MCF 10A (cell line): ENCODE data around the gene RNGTT. TPM values are rescaled to one million over a fixed set of nuclear protein-coding genes. Genes with fewer than 3 reads are reported as not detected.

Experiments used
- BruUV-seq: library from RNA; stranded (reverse); fragments of 400-500 nt; replicated peaks from 2 replicates; lab custom pipeline; 2021; lab: Mats Ljungman, UMichigan
- CTCF ChIA-PET: fragments of 300-600 bp; sonication (Branson Sonifier 250); formaldehyde crosslinking; extraction: SDS; loops from one replicate; lab custom pipeline; 2021; ENCODE audit warnings: antibody characterized with exemption, inconsistent platforms; lab: Yijun Ruan, JAX
- POLR2A ChIA-PET: fragments of 300-600, 350-650 bp; sonication (Branson Sonifier 250); formaldehyde crosslinking; extraction: SDS; loops from one replicate; lab custom pipeline; 2020; ENCODE audit warnings: antibody characterized with exemption, inconsistent platforms; lab: Yijun Ruan, JAX
- DNase-seq: peaks from one replicate; pipeline ENCODE4 v3.0.0-alpha.2; 2018; ENCODE audit not compliant: unreplicated experiment
- H3K27ac Mint-ChIP-seq: one replicate; pipeline ENCODE4 v1.8.0; 2022; ENCODE audit warnings: mild to moderate bottlenecking, low read depth, mixed read lengths; ENCODE audit not compliant: unreplicated experiment
- H3K27me3 Mint-ChIP-seq: one replicate; pipeline ENCODE4 v1.8.0; 2022; ENCODE audit warnings: mixed read lengths; ENCODE audit not compliant: insufficient read depth, unreplicated experiment
- H3K36me3 Mint-ChIP-seq: one replicate; pipeline ENCODE4 v1.8.0; 2022; ENCODE audit warnings: mild to moderate bottlenecking, moderate library complexity, mixed read lengths; ENCODE audit not compliant: insufficient read depth, unreplicated experiment
- H3K4me1 Mint-ChIP-seq: one replicate; pipeline ENCODE4 v1.8.0; 2022; ENCODE audit warnings: mixed read lengths; ENCODE audit not compliant: insufficient read depth, unreplicated experiment
- H3K4me3 Mint-ChIP-seq: one replicate; pipeline ENCODE4 v1.8.0; 2022; ENCODE audit warnings: mild to moderate bottlenecking, moderate library complexity, mixed read lengths; ENCODE audit not compliant: unreplicated experiment
- H3K9me3 Mint-ChIP-seq: one replicate; pipeline ENCODE4 v1.8.0; 2022; ENCODE audit warnings: mixed read lengths; ENCODE audit not compliant: unreplicated experiment
- intact Hi-C: fragments of 100-400 bp; cut with micrococcal nuclease; formaldehyde crosslinking; loops from 2 replicates; pipeline ENCODE4 v1.14.1; 2022
- total RNA-seq: library from RNA; stranded (reverse); gene quantifications from 2 replicates; pipeline ENCODE4 v1.2.3, GENCODE V29; 2022
- TF ChIP-seq, protein P1 (sequence below): fragments of 200-600 bp; IDR thresholded peaks from one replicate; pipeline ENCODE4 v1.8.0; 2022; ENCODE audit warnings: antibody characterized with exemption, mild to moderate bottlenecking; ENCODE audit not compliant: unreplicated experiment

Gene RNGTT
- total RNA-seq, 1 experiment from 2014 or later, result 14.6 TPM

DNA sequence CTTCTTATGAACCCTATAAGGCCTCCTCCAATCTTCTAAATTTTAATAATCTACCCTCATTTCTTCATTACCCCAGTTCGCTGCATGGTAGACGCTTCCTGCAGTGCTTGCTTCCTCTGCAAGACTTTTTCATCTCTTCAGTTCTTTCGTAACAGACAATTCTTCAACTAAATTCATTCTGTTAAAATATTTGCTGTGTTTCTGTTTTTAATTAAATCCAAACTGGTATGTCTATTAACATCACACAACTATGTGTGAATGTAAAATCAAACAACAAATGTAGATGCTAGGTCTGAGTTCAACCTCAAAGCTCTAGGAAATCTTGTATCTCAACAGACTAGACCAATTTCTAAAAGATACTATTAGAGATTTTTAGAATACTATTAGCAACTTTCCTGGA lies 199.3 kb downstream of the RNGTT start:
- no peaks in the 10 kb centered on the region for H3K4me1 Mint-ChIP-seq
- DNase-seq, result no peak
- no peak overlapping the region for H3K27ac Mint-ChIP-seq
- H3K27me3 Mint-ChIP-seq, result no peaks in the 10 kb centered on the region
- TF ChIP-seq, protein P1, sequence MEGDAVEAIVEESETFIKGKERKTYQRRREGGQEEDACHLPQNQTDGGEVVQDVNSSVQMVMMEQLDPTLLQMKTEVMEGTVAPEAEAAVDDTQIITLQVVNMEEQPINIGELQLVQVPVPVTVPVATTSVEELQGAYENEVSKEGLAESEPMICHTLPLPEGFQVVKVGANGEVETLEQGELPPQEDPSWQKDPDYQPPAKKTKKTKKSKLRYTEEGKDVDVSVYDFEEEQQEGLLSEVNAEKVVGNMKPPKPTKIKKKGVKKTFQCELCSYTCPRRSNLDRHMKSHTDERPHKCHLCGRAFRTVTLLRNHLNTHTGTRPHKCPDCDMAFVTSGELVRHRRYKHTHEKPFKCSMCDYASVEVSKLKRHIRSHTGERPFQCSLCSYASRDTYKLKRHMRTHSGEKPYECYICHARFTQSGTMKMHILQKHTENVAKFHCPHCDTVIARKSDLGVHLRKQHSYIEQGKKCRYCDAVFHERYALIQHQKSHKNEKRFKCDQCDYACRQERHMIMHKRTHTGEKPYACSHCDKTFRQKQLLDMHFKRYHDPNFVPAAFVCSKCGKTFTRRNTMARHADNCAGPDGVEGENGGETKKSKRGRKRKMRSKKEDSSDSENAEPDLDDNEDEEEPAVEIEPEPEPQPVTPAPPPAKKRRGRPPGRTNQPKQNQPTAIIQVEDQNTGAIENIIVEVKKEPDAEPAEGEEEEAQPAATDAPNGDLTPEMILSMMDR, result no peak
- intact Hi-C loops, result no loop called here
- ChIA-PET CTCF (no interaction called here), POLR2A (no interaction called here)
- no TSS peak for BruUV-seq
- H3K36me3 Mint-ChIP-seq, result peaks cover 12% of the 10 kb centered on the region
- no peaks in the 10 kb centered on the region for H3K9me3 Mint-ChIP-seq
- H3K4me3 Mint-ChIP-seq, result no peak overlapping the region

- Mint-ChIP-seq H3K27me3 (no peaks in the 10 kb centered on the region), H3K36me3 (peaks cover 10% of the 10 kb centered on the region), H3K4me1 (no peaks in the 10 kb centered on the region), H3K4me3 (no peak overlapping the region), H3K9me3 (no peaks in the 10 kb centered on the region), H3K27ac (no peak overlapping the region)
- CTCF ChIA-PET, result interaction anchor here (0.6 to 1.1 kb wide), 2 partner anchors 17 to 998 kb away, joined by 4 read pairs; no protein-coding TSS in a partner anchor
- TF ChIP-seq, protein P1, result no peak
- POLR2A ChIA-PET, result no interaction called here
- intact Hi-C loops, result no loop called here
- BruUV-seq, result no TSS peak
- DNase-seq, result no peak
Measured at GRCh38 chr6:88763160-88763559, 200.3 kb downstream of the RNGTT start.

DNA sequence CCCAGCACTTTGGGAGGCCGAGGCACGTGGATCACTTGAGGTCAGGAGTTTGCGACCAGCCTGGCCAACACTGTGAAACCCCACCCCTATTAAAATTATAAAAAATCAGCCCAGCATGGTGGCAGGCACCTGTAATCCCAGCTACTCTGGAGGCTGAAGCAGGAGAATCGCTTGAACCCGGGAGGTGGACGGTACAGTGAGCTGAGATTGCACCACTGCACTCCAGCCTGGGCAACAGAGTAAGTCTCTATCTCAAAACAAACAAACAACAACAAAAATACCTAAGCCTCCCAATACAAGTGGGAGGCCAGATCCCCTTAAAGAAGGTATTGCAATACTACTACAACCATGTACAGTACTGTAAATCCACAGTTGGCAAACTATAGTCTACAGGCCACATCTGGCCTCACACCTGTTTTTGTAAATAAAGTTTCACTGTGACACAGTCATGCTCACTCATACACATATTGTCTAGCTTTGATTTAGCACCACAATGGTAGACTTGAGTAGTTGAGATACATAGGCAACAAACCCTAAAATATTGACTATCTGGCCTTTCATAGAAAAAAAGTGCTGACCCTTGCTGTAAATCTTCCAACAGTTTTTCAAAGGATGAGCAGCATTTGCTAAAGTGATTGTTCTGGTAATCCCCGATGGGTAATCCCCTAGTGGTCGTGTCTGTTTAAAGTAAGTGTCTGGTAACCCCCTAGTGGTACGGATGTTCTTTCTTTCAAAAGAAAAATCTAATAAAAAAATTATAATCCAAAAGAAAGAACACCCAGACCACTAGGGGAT lies 202.0 kb downstream of the RNGTT start:
- POLR2A ChIA-PET, result no interaction called here
- Mint-ChIP-seq H3K27ac (no peak overlapping the region), H3K4me1 (no peaks in the 10 kb centered on the region), H3K27me3 (no peaks in the 10 kb centered on the region), H3K4me3 (no peak overlapping the region), H3K36me3 (peaks cover 7% of the 10 kb centered on the region), H3K9me3 (no peaks in the 10 kb centered on the region)
- CTCF ChIA-PET, result interaction anchor here (1.3 to 1.5 kb wide), 2 partner anchors 19 to 110 kb away, joined by 4 to 6 read pairs; no protein-coding TSS in a partner anchor
- intact Hi-C loops, result no loop called here
- no peak for DNase-seq
- no TSS peak for BruUV-seq
- TF ChIP-seq, protein P1, result no peak

GRCh38 chr6:88760091-88760490 lies 203.3 kb downstream of the RNGTT start:
- no peak overlapping the region for H3K27ac Mint-ChIP-seq
- POLR2A ChIA-PET, result interaction anchor here (0.6 kb wide), 1 partner anchor 10 kb away, joined by 3 read pairs; no protein-coding TSS in a partner anchor
- H3K4me1 Mint-ChIP-seq, result no peaks in the 10 kb centered on the region
- TF ChIP-seq, protein P1, result no peak
- H3K27me3 Mint-ChIP-seq, result no peaks in the 10 kb centered on the region
- no peak for DNase-seq
- no peaks in the 10 kb centered on the region for H3K9me3 Mint-ChIP-seq
- H3K36me3 Mint-ChIP-seq, result peaks cover 7% of the 10 kb centered on the region
- no TSS peak for BruUV-seq
- no peak overlapping the region for H3K4me3 Mint-ChIP-seq
- CTCF ChIA-PET, result interaction anchor here (0.7 to 1.3 kb wide), 2 partner anchors 111 to 243 kb away, joined by 3 to 4 read pairs; no protein-coding TSS in a partner anchor
- intact Hi-C loops, result no loop called here
